ENCODE results near the gene DCC. TPM values are rescaled to one million over a fixed set of nuclear protein-coding genes. Genes with fewer than 3 reads are reported as not detected.

Gene DCC
- total RNA-seq, 1 experiment from 2014 or later, result not detected

- H3K4me3 ChIP-seq, result no peak overlapping the region
- no peaks in the 10 kb centered on the region for H3K27me3 ChIP-seq (replicated peaks)
- H3K27ac ChIP-seq, result no peak overlapping the region
- H3K9me3 ChIP-seq (replicated peaks), result no peaks in the 10 kb centered on the region
- no peaks in the 10 kb centered on the region for H3K4me1 ChIP-seq (replicated peaks)
- no peaks in the 10 kb centered on the region for H3K36me3 ChIP-seq
- DNase-seq (ENCODE audit: low read depth in 1 of 2, low spot score in 2 of 2), result no peak
These were observed 700.3 kb downstream of the DCC start for GRCh38 chr18:53040286-53040685.

GRCh38 chr18:53056064-53056463 is 716.1 kb downstream of the DCC start:
- H3K27ac ChIP-seq, result no peak overlapping the region
- DNase-seq (ENCODE audit: low read depth in 1 of 2, low spot score in 2 of 2), result no peak
- no peak overlapping the region for H3K4me3 ChIP-seq
- H3K9me3 ChIP-seq (replicated peaks), result no peaks in the 10 kb centered on the region
- H3K27me3 ChIP-seq (replicated peaks), result no peaks in the 10 kb centered on the region
- H3K36me3 ChIP-seq, result no peaks in the 10 kb centered on the region
- H3K4me1 ChIP-seq (replicated peaks), result no peaks in the 10 kb centered on the region

GRCh38 chr18:53070788-53071187 is 730.8 kb downstream of the DCC start:
- no peak overlapping the region for H3K4me3 ChIP-seq
- no peaks in the 10 kb centered on the region for H3K27me3 ChIP-seq (replicated peaks)
- no peak for DNase-seq (ENCODE audit: low read depth in 1 of 2, low spot score in 2 of 2)
- H3K36me3 ChIP-seq, result no peaks in the 10 kb centered on the region
- no peaks in the 10 kb centered on the region for H3K4me1 ChIP-seq (replicated peaks)
- H3K9me3 ChIP-seq (replicated peaks), result no peaks in the 10 kb centered on the region
- no peak overlapping the region for H3K27ac ChIP-seq

- H3K36me3 ChIP-seq, result no peaks in the 10 kb centered on the region
- no peak overlapping the region for H3K27ac ChIP-seq
- DNase-seq (ENCODE audit: low read depth in 1 of 2, low spot score in 2 of 2), result no peak
- H3K4me1 ChIP-seq (replicated peaks), result no peaks in the 10 kb centered on the region
- no peaks in the 10 kb centered on the region for H3K27me3 ChIP-seq (replicated peaks)
- no peaks in the 10 kb centered on the region; the same call in none of the 2 replicates for H3K9me3 ChIP-seq (replicated peaks)
- H3K4me3 ChIP-seq, result no peak overlapping the region
These were observed 740.7 kb downstream of the DCC start for GRCh38 chr18:53080687-53081086.

GRCh38 chr18:53093636-53094035 is 753.6 kb downstream of the DCC start:
- no peaks in the 10 kb centered on the region for H3K36me3 ChIP-seq
- no peaks in the 10 kb centered on the region; the same call in 1 of the 2 replicates for H3K9me3 ChIP-seq (replicated peaks)
- H3K27ac ChIP-seq, result no peak overlapping the region
- H3K4me3 ChIP-seq, result no peak overlapping the region
- no peaks in the 10 kb centered on the region for H3K4me1 ChIP-seq (replicated peaks)
- DNase-seq (ENCODE audit: low read depth in 1 of 2, low spot score in 2 of 2), result no peak
- H3K27me3 ChIP-seq (replicated peaks), result no peaks in the 10 kb centered on the region

GRCh38 chr18:53101536-53102105 is 761.6 kb downstream of the DCC start:
- DNase-seq (ENCODE audit: low read depth in 1 of 2, low spot score in 2 of 2), result no peak
- Histone ChIP-seq H3K4me3 (no peak overlapping the region), H3K36me3 (no peaks in the 10 kb centered on the region), H3K27me3 (replicated peaks) (no peaks in the 10 kb centered on the region), H3K27ac (no peak overlapping the region), H3K4me1 (replicated peaks) (no peaks in the 10 kb centered on the region), H3K9me3 (replicated peaks) (no peaks in the 10 kb centered on the region)

- Histone ChIP-seq H3K27me3 (replicated peaks) (no peaks in the 10 kb centered on the region), H3K27ac (no peak overlapping the region), H3K36me3 (no peaks in the 10 kb centered on the region), H3K9me3 (replicated peaks) (no peaks in the 10 kb centered on the region), H3K4me3 (no peak overlapping the region), H3K4me1 (replicated peaks) (no peaks in the 10 kb centered on the region)
- DNase-seq (ENCODE audit: low read depth in 1 of 2, low spot score in 2 of 2), result no peak
These were observed 774.4 kb downstream of the DCC start for GRCh38 chr18:53114441-53114840.

- H3K9me3 ChIP-seq (replicated peaks), result no peaks in the 10 kb centered on the region
- no peak for DNase-seq (ENCODE audit: low read depth in 1 of 2, low spot score in 2 of 2)
These were observed 776.0 kb downstream of the DCC start for GRCh38 chr18:53115876-53116585.

GRCh38 chr18:53117851-53118250 is 777.9 kb downstream of the DCC start:
- no peak overlapping the region for H3K27ac ChIP-seq
- H3K36me3 ChIP-seq, result no peaks in the 10 kb centered on the region
- H3K4me3 ChIP-seq, result no peak overlapping the region
- DNase-seq (ENCODE audit: low read depth in 1 of 2, low spot score in 2 of 2), result no peak
- H3K4me1 ChIP-seq (replicated peaks), result no peaks in the 10 kb centered on the region
- no peaks in the 10 kb centered on the region for H3K9me3 ChIP-seq (replicated peaks)
- H3K27me3 ChIP-seq (replicated peaks), result no peaks in the 10 kb centered on the region

More at GRCh38 chr18:53115876-53116585, 776.0 kb downstream of the DCC start:
- no peaks in the 10 kb centered on the region for H3K36me3 ChIP-seq
- no peaks in the 10 kb centered on the region for H3K4me1 ChIP-seq (replicated peaks)
- H3K4me3 ChIP-seq, result no peak overlapping the region
- H3K27me3 ChIP-seq (replicated peaks), result no peaks in the 10 kb centered on the region
- H3K27ac ChIP-seq, result no peak overlapping the region

GRCh38 chr18:53126210-53126609 is 786.2 kb downstream of the DCC start:
- no peaks in the 10 kb centered on the region for H3K4me1 ChIP-seq (replicated peaks)
- H3K27me3 ChIP-seq (replicated peaks), result no peaks in the 10 kb centered on the region
- H3K4me3 ChIP-seq, result no peak overlapping the region
- no peaks in the 10 kb centered on the region; the same call in none of the 2 replicates for H3K9me3 ChIP-seq (replicated peaks)
- DNase-seq (ENCODE audit: low read depth in 1 of 2, low spot score in 2 of 2), result no peak
- no peak overlapping the region for H3K27ac ChIP-seq
- no peaks in the 10 kb centered on the region for H3K36me3 ChIP-seq

GRCh38 chr18:53131001-53131400 is 791.0 kb downstream of the DCC start:
- Histone ChIP-seq H3K4me3 (no peak overlapping the region), H3K4me1 (replicated peaks) (no peaks in the 10 kb centered on the region), H3K36me3 (no peaks in the 10 kb centered on the region)

GRCh38 chr18:53134711-53135110 is 794.7 kb downstream of the DCC start:
- Histone ChIP-seq H3K36me3 (no peaks in the 10 kb centered on the region), H3K27me3 (replicated peaks) (no peaks in the 10 kb centered on the region), H3K27ac (no peak overlapping the region), H3K4me3 (no peak overlapping the region), H3K4me1 (replicated peaks) (no peaks in the 10 kb centered on the region), H3K9me3 (replicated peaks) (no peaks in the 10 kb centered on the region; the same call in 1 of the 2 replicates)
- DNase-seq (ENCODE audit: low read depth in 1 of 2, low spot score in 2 of 2), result no peak

More at GRCh38 chr18:53131001-53131400, 791.0 kb downstream of the DCC start:
- H3K9me3 ChIP-seq (replicated peaks), result no peaks in the 10 kb centered on the region; the same call in 1 of the 2 replicates
- no peak overlapping the region for H3K27ac ChIP-seq
- no peak for DNase-seq (ENCODE audit: low read depth in 1 of 2, low spot score in 2 of 2)
- H3K27me3 ChIP-seq (replicated peaks), result no peaks in the 10 kb centered on the region

GRCh38 chr18:53135654-53136053 is 795.7 kb downstream of the DCC start:
- Histone ChIP-seq H3K27me3 (replicated peaks) (no peaks in the 10 kb centered on the region), H3K4me3 (no peak overlapping the region), H3K9me3 (replicated peaks) (no peaks in the 10 kb centered on the region; the same call in 1 of the 2 replicates), H3K4me1 (replicated peaks) (no peaks in the 10 kb centered on the region), H3K27ac (no peak overlapping the region), H3K36me3 (no peaks in the 10 kb centered on the region)
- no peak for DNase-seq (ENCODE audit: low read depth in 1 of 2, low spot score in 2 of 2)

- H3K36me3 ChIP-seq, result no peaks in the 10 kb centered on the region
- H3K27ac ChIP-seq, result no peak overlapping the region
- DNase-seq (ENCODE audit: low read depth in 1 of 2, low spot score in 2 of 2), result no peak
- no peaks in the 10 kb centered on the region; the same call in 1 of the 2 replicates for H3K9me3 ChIP-seq (replicated peaks)
- H3K4me3 ChIP-seq, result no peak overlapping the region
- H3K27me3 ChIP-seq (replicated peaks), result no peaks in the 10 kb centered on the region
- no peaks in the 10 kb centered on the region for H3K4me1 ChIP-seq (replicated peaks)
These were observed 799.9 kb downstream of the DCC start for GRCh38 chr18:53139746-53140500.
